GM18508 (cell line): ENCODE results near the gene CCDC8.
"Not testable (repeated sequence)": the region's sequence is repeated elsewhere in the genome, so short reads cannot be mapped to it uniquely, and the experiment has no call there.

Experiments
- ATAC-seq: cut with Tn5 transposase; IDR thresholded peaks from one replicate; pipeline ENCODE4 v1.9.1; 2021; ENCODE audit warnings: moderate number of reproducible peaks; ENCODE audit not compliant: insufficient read depth, unreplicated experiment

CCDC8 gene

GRCh38 chr19:46428239-46429135 is 15.1 kb upstream of the CCDC8 start, which contains the start of gene PNMA8C:
TSS of gene PNMA8C (minus strand) at chr19:46428936. CDS start at chr19:46428359, 577 bp downstream.
- ATAC-seq = no peak

DNA sequence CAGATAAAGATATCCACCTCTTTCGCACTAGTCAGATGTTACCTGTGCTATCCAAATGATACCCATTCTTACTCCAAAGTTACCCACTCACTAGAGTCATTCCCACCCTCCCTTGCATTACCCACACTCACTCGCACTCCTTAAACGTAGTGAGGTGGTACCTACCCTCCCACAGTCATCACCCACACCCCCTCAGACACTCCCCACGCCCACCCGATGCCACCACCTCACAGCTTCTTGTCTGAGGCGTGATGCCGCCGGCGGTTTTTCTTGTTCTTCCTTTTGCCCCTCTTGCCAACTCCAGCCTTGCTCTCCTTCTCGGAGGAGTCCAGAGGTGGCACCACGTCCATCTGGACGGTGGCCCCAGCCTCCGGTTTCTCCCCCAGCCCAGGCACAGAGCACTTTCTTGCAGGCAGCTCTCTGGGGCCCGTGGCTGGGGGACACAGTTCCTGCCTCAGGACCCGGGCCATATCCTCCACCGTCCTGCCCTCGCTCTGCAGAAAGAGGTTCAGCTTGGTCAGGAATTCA is 14.2 kb upstream of the CCDC8 start:
- ATAC-seq = no peak

DNA sequence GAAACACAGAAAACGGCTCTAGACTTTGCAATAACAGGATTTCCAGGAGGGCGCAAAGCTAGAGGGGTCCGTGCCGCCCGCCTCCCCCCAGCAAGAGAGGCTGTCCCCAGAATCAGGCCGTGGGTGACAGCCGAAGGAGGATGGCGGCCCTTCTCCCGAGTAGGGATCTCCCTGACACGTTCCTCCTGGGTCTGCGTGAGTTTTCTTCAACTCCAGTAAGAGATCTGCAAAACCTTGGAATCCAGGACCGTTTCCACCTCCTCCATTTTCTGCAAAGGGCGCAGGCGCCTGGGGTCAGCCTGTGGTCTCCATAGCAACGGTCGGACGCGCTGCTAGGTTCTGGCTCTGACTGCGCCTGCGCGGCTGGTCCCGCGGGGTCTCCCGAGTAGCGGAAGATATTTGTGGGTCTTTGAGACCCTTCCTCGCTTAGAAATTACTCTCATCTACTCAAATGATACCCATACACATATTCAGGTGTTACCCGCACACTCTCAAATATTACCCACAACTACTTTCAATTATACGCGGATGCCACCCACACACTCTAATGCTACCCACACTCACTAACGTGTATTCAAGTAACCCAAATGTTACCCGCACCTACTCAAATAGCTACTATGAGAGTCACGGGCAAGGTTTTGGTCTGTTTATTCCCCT is 13.3 kb upstream of the CCDC8 start:
- ATAC-seq = no peak

DNA sequence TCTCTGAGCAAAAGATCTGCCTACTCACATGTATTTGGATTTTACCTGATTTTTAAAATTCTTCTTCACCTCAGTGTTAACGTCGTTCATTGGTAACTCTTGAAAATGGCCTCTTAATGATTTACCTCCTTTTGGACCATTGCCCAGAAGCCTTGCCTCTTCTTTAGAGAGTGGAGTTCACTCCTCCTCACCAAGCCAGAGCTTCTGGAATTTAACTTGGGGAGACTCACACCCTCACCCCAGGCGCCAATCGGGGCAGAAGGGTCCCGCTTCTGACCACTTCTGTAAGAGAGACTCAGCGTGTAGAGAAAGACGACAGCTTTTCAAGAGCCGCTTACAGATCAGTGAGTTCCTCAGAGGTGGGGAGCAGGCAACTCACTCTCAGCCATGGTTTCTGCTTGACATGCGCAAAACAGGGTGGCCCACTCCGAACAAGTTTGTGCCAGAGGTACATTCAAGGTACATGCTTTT is 12.7 kb upstream of the CCDC8 start:
- ATAC-seq = no peak

GRCh38 chr19:46423188-46423587 is 9.8 kb upstream of the CCDC8 start:
- no peak for ATAC-seq

DNA sequence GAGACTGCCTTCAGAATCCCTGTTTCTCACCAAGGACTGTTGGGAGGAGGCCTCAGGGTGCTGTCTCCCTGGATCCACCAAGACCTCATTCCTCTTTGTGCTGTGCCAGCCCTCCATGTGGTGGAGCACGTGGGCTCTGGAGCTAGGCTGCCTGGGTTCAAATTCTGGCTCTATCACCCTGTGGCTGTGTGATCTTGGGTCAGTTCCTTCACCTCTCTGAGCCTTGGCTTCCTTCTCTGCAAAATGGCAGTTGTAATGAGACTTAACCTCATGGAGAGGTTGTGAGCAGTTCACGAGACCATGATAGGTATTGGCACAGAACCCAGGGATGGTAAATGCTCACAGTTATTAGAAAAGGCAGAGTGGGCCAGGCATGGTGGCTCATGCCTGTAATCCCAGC is 9.0 kb upstream of the CCDC8 start:
- no peak for ATAC-seq

DNA sequence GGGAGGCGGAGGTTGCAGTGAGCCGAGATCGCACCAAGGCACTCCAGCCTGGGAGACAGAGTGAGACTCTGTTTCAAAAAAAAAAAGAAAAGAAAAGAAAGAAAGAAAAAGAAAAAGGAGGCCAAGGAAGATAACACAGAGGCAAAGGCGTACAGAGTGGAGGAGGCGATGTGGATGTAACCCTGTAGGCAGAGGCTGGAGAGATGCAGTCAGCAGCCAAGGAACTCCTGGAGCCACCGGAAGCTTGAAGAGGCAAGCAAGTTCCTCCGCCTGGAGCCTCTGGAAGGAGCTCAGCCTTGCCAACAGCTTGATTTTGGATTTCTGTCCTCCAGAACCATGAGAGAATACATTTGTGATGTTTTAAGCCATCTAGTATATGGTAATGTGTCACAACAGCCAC is 6.7 kb upstream of the CCDC8 start:
- ATAC-seq = no peak

- ATAC-seq = not testable (repeated sequence)
These were observed 2.7 kb upstream of the CCDC8 start for GRCh38 chr19:46415804-46416709.

GRCh38 chr19:46414899-46415298 is 1.5 kb upstream of the CCDC8 start:
- ATAC-seq = not testable (repeated sequence)

DNA sequence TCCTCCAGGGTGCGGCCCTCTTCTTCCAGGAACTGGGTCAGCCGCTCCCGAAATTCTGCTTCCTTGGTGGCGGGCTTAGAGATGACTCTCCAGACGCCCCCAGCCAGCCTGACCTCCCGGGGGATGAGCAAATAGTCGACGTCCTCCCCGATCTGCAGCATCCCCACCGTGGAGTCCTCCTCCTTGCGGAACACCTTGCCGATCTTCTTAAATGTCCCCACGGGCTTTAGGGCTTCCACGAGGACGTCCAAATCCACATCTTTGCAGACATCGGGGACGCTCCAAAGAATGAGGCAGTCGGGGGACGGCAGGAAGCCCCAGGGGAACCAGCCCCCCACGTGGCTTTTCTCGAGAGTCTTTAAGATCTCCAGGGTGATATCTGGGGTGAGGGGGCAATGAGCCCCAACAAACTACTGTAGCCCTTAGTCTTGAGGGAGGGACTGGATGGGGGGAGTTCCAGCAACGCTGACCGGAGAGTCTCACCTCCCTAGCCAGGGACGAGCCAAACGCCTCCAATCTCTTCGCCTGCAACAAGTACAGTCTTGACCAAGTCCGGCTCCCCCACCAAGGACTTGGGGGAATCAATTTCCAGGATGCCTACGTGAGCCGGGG is 608 bp downstream of the CCDC8 start:
- no peak for ATAC-seq

DNA sequence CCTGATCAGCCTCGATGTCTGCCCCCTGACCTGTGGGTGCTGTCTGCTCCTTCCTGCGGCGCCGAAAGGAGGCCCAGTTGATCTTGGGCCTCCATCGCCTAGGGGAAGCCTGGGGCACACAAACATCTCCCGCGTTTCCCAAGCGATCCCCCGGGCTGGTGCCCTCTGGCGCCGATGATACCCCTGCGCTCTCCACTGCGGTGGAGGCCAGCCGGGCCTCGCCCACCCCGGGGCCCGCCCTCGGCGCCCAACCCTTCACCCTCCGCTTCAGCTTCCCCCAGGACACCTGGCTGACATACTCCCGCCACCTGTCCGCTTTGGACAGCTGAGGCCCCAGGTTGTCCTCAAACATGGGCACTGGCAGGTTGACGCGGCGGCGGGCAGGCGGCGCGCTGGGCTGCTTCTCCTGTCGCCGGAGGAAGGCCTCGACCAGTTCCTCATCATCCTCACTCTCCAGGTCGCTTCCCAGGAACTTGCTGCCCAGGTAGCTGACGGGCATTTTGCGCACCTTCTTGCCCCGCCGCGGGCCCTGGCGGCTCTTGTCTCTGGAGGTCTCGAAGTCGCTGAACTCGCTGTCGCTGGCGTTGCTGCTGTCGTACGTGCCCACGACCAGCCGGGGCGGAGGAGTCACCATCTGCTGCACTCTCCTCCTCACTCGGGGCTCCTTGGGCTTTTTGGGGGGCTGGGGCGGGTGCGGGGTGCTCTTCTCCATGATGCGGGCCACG is 1.3 kb downstream of the CCDC8 start:
- ATAC-seq = no peak

DNA sequence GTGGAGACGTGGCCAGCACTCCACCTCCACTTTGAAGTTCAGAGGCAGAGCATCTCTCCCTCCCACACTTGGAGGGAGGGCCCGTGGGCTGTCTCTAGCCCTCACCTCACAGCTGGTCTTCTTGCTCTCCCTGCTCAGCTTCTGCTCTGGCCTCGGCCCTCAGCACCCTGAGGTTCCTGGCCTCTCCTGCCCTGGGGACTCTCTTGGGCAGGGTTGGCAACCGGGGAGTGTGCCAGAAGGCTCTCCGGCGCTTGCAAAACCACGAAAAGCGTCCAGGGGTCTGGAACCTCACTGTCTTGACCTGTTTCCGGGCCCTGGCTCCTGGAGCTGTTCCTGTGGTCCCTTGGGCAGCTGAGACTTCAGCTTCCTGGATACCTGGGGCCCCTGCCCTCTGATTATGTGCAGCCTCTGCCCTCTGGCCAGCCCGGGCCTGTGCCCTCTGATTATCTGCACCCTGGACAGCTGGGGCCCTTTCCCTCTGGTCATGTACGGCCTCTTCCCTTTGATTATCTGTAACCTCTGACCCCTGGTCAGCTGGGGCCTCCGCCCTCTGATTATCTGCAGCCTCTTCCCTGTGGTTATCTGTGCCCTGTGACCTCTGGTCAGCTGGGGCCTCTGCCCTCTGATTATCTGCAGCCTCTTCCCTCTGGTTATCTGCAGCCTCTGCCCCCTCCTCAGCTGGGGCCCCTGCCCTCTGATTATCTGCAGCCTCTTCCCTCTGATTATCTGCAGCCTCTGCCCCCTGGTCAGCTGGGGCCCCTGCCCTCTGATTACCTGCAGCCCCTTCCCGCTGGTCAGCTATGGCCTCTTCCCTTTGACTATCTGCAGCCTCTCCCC is 2.1 kb downstream of the CCDC8 start:
- ATAC-seq = no peak

GRCh38 chr19:46410205-46411087 is 2.9 kb downstream of the CCDC8 start:
- no peak for ATAC-seq

- no peak for ATAC-seq
These were observed 4.2 kb downstream of the CCDC8 start for GRCh38 chr19:46409191-46409590.

- ATAC-seq = no peak
These were observed 4.7 kb downstream of the CCDC8 start for GRCh38 chr19:46408664-46409039.

DNA sequence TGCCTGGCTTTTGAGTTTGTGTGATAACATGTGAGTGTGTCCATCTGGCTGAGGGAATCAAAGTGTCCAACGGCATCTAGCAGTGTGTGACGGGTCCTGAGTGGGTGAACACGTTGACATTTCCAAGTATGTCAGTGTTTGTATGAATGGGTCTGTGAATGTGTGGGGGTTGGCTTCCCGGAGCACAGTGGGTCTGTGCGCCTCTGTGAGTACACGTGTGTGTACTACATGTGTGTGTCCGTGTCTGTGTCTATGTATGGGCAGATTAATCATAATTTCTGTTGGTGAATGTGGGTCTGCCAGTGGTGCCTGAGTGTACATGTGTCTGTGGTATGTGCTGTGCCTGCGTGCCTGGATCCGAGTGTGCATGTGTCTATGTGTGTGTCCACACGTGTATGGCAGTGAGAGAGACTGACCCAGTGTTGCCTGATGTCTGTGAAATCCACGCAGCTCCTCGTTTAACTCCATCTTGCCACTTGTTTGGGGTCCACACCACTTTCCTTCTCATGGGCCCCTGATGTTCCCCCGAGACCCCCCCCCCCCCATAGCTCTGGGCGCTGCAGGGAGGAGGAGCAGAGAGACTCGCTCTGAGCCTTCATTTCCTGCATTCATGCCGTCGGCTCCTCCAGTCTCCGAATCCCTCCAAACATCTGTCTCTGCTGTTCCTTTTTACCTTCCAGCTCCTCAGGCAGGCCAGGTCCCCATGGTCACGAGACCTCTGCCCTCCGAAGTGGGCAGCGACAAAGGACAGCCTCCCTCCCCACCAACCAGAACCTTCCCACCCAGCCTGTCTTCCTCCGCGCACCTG is 5.3 kb downstream of the CCDC8 start:
- ATAC-seq = no peak

- ATAC-seq = no peak
These were observed 6.4 kb downstream of the CCDC8 start for GRCh38 chr19:46406976-46407375.
